PFSK-1 (cell line): ENCODE results near the gene ANK2.

Source experiments
- FOXP2 ChIP-seq: optimal IDR thresholded peaks from 2 replicates; pipeline ENCODE3; 2011; ENCODE audit warnings: borderline replicate concordance, control low read depth, inconsistent platforms; ENCODE audit not compliant: insufficient read depth; ENCODE audit errors: extremely low read length, extremely low read depth
- POLR2AphosphoS5 ChIP-seq: IDR thresholded peaks from 2 replicates; pipeline ENCODE4 v1.6.1; 2012; ENCODE audit warnings: low read depth, mild to moderate bottlenecking, control low read depth, low read length, moderate library complexity
- SIN3A ChIP-seq: IDR thresholded peaks from 2 replicates; pipeline ENCODE4 v1.6.1; 2012; ENCODE audit warnings: mild to moderate bottlenecking, low read length, moderate library complexity, borderline replicate concordance; ENCODE audit not compliant: insufficient read depth
- TAF1 ChIP-seq: IDR thresholded peaks from 2 replicates; pipeline ENCODE4 v1.6.1; 2012; ENCODE audit warnings: low read length, control low read depth, borderline replicate concordance; ENCODE audit not compliant: insufficient read depth
- TF ChIP-seq, protein P1 (sequence below), 2 experiments: IDR thresholded peaks; 2 replicates each; pipeline versions ENCODE4 v1.6.1 to v1.8.0; 2011 to 2012; ENCODE audit warnings: low read depth in 2 of 2, low read length in 2 of 2, control low read depth in 1 of 2, inconsistent platforms in 1 of 2, mild to moderate bottlenecking in 1 of 2, moderate library complexity in 1 of 2; ENCODE audit not compliant: insufficient read depth in 1 of 2

ANK2 gene

DNA sequence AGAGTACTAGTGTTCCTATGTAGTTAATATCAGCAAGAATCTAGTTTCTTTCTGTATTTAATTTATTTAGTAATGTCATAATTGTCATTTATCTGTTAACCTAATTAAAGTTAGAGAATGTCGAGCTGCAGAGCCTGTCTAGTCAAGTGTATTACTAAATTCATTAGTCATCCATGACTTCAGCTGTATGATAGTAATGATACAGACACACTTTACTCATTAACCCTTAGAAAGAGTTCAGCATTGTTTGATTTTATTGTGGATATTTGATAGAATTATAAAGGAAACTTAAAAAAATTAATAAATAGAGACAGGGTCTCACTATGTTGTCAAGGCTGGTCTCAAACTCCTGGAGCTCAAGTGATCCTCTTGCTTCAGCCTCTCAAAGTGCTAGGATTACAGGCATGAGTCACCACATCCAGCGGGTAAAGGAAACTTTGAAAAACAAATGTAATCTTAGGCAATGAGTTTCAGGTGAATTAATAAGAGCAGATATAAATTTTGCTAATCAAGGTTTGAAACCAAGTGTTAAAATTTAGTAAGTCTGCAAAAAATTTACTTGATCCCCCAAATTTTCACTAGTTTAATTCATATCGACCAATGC is 110.6 kb downstream of the ANK2 start:
- no peak for TF ChIP-seq SIN3A
- no peak for TF ChIP-seq POLR2AphosphoS5
- no peak for TF ChIP-seq TAF1
- no peak for TF ChIP-seq FOXP2
- TF ChIP-seq, protein P1, sequence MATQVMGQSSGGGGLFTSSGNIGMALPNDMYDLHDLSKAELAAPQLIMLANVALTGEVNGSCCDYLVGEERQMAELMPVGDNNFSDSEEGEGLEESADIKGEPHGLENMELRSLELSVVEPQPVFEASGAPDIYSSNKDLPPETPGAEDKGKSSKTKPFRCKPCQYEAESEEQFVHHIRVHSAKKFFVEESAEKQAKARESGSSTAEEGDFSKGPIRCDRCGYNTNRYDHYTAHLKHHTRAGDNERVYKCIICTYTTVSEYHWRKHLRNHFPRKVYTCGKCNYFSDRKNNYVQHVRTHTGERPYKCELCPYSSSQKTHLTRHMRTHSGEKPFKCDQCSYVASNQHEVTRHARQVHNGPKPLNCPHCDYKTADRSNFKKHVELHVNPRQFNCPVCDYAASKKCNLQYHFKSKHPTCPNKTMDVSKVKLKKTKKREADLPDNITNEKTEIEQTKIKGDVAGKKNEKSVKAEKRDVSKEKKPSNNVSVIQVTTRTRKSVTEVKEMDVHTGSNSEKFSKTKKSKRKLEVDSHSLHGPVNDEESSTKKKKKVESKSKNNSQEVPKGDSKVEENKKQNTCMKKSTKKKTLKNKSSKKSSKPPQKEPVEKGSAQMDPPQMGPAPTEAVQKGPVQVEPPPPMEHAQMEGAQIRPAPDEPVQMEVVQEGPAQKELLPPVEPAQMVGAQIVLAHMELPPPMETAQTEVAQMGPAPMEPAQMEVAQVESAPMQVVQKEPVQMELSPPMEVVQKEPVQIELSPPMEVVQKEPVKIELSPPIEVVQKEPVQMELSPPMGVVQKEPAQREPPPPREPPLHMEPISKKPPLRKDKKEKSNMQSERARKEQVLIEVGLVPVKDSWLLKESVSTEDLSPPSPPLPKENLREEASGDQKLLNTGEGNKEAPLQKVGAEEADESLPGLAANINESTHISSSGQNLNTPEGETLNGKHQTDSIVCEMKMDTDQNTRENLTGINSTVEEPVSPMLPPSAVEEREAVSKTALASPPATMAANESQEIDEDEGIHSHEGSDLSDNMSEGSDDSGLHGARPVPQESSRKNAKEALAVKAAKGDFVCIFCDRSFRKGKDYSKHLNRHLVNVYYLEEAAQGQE (IDR thresholded peaks at IDR 0.05; ENCODE audit: insufficient read depth in 1 of 2, low read depth in 2 of 2, low read length in 2 of 2): no peak

DNA sequence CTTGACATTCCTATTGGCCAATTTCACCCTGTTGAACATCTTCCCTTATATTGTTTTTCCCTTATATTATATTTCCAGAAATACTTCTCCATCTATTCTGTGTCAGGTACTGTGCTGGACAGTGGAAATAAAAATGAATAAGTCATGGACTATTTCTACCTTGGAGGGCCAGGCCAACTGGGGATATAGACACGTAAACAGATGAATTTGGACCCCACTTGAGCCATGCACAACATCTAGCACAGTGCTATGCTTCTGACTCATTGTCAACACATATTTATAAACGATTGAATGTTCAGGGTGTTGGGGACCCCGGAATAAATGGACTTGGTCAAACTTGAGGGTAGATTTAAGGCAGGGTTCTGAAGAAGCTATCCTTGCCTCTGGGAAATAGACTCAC is 111.1 kb downstream of the ANK2 start:
- TF ChIP-seq, protein P1 (IDR thresholded peaks at IDR 0.05; ENCODE audit: insufficient read depth in 1 of 2, low read depth in 2 of 2, low read length in 2 of 2): no peak
- no peak for TF ChIP-seq POLR2AphosphoS5
- no peak for TF ChIP-seq TAF1
- no peak for TF ChIP-seq FOXP2
- no peak for TF ChIP-seq SIN3A

GRCh38 chr4:113162089-113162488 is 112.6 kb downstream of the ANK2 start:
- no peak for TF ChIP-seq SIN3A
- no peak for TF ChIP-seq FOXP2
- no peak for TF ChIP-seq TAF1
- TF ChIP-seq POLR2AphosphoS5: no peak
- TF ChIP-seq, protein P1 (IDR thresholded peaks at IDR 0.05; ENCODE audit: insufficient read depth in 1 of 2, low read depth in 2 of 2, low read length in 2 of 2): no peak

GRCh38 chr4:113169368-113169767 is 119.9 kb downstream of the ANK2 start:
- no peak for TF ChIP-seq TAF1
- TF ChIP-seq SIN3A: no peak
- no peak for TF ChIP-seq FOXP2
- no peak for TF ChIP-seq POLR2AphosphoS5
- TF ChIP-seq, protein P1 (IDR thresholded peaks at IDR 0.05; ENCODE audit: insufficient read depth in 1 of 2, low read depth in 2 of 2, low read length in 2 of 2): no peak
